Kidney epithelial cell (primary cell): ENCODE measurements around the gene MUCL3. TPM values are rescaled to one million over a fixed set of nuclear protein-coding genes. Genes with fewer than 3 reads are reported as not detected.
A peak's percentile ranks its signal among the peaks of the same experiment; 100 is the strongest.

Experiments used
- DNase-seq: peaks from one replicate; pipeline ENCODE4 v3.0.0-alpha.2; 2010; ENCODE audit warnings: low read depth
- H3K27me3 ChIP-seq: 2 replicates; pipeline ENCODE4 v1.6.0; 2011; ENCODE audit warnings: low read length; ENCODE audit not compliant: control insufficient read depth, insufficient read depth
- H3K36me3 ChIP-seq: 2 replicates; pipeline ENCODE4 v1.5.1; 2011; ENCODE audit warnings: low read length; ENCODE audit not compliant: control insufficient read depth, insufficient read depth
- H3K4me3 ChIP-seq: 2 replicates; pipeline ENCODE4 v1.5.1; 2011; ENCODE audit warnings: low read depth, mild to moderate bottlenecking, control low read depth, low read length
- CTCF ChIP-seq: IDR thresholded peaks from 2 replicates; pipeline ENCODE4 v1.5.1; 2011; ENCODE audit warnings: mild to moderate bottlenecking, moderate library complexity, low read length, control low read depth, inconsistent platforms; ENCODE audit not compliant: insufficient read depth, poor library complexity, severe bottlenecking
- total RNA-seq: library from RNA; depleted of rRNA; stranded (reverse); fragments of >200 nt; gene quantifications from 2 replicates; pipeline ENCODE4 v1.2.3, GENCODE V29; 2015

Gene MUCL3
- total RNA-seq, 1 donor from 2014 or later, result not detected

- H3K36me3 ChIP-seq, result no peaks in the 10 kb centered on the region
- no peaks in the 10 kb centered on the region for H3K27me3 ChIP-seq
- no peak overlapping the region for H3K4me3 ChIP-seq
- no peak for TF ChIP-seq CTCF
- DNase-seq, result no peak
Measured at GRCh38 chr6:30939473-30939872, 1.3 kb upstream of the MUCL3 start.

DNA sequence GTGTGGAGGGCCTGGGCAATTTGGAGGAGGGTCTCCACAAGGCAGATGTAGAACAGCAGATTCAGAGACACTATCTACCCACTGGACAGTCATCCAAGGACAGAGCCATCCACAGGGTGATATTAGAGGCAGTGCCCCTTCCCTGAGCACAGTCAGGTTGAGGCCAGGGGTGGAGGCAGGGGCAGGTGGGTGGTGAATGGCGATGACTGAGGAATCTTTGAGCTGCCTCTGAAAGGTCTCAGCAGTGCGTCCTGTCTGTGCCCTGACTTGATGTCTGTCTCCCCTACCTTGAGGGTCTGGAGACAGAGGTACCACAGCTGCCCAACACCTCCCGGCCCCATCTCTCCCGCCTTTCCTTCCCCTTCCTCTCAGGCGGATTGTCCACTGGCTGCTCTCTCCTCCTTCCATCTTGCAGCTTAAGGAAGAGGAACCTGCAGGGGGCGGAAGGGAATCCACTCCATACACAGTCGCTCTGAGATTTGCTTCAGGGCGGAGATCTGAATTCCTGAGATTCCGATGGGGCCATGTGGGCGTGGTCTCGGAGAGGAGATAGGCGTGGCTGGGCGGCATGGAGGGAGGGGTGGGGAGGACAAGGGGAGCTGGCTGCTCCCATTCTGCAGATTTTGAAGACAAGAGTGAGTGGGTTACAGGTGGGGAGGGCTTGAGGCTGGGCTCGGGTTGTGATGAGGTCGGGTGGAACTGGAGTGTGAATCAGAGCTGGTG lies 1.7 kb downstream of the MUCL3 start:
- Histone ChIP-seq H3K36me3 (no peaks in the 10 kb centered on the region), H3K4me3 (no peak overlapping the region), H3K27me3 (no peaks in the 10 kb centered on the region)
- DNase-seq, result peak; percentile 61
- peak; percentile 70 for TF ChIP-seq CTCF

DNA sequence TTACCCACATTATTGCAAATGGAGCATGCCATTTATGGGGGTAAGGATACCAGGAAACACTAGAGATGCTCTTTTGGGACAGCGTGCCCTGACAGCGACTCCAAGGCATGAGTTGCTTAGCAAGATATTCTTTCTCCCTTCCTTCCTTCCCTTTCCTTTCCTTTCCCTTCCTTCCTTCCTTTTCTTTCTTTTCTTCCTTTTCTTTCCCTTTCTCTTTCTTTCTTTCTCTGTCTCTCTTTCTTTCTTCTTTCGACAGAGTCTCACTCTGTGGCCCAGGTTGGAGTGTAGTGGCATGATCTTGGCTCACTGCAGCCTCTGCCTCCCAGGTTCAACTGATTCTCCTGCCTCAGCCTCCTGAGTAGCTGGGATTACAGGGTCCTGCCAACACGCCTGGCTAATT lies 3.3 kb downstream of the MUCL3 start:
- H3K36me3 ChIP-seq, result no peaks in the 10 kb centered on the region
- no peak for DNase-seq
- TF ChIP-seq CTCF, result no peak
- no peaks in the 10 kb centered on the region for H3K27me3 ChIP-seq
- H3K4me3 ChIP-seq, result no peak overlapping the region

- Histone ChIP-seq H3K4me3 (no peak overlapping the region), H3K36me3 (no peaks in the 10 kb centered on the region), H3K27me3 (no peaks in the 10 kb centered on the region)
- no peak for DNase-seq
- TF ChIP-seq CTCF, result no peak
Measured at GRCh38 chr6:30945281-30945680, 4.5 kb downstream of the MUCL3 start.

DNA sequence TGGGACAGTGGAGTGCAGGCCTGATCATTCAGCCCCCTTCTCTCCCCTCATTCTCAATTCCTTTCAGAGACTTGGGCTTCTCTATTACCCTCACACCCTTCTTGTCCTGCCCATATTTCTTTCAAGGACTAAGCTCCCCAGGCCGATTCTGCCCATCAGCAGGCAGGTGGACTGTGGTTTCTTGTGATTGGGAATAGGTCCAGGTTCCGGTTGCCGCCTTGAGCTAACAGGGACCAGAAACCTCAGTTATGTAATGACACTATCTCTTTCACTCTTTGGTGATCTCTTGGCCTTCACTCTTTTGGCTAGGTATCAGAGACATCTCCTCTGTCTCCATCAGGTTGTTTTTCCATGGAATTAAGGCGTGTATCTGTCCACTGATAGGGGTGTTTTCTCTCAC lies 6.5 kb downstream of the MUCL3 start:
- DNase-seq, result no peak
- no peak for TF ChIP-seq CTCF
- H3K4me3 ChIP-seq, result no peak overlapping the region
- no peaks in the 10 kb centered on the region for H3K36me3 ChIP-seq
- H3K27me3 ChIP-seq, result no peaks in the 10 kb centered on the region

- H3K4me3 ChIP-seq, result no peak overlapping the region
- DNase-seq, result no peak
- no peaks in the 10 kb centered on the region for H3K27me3 ChIP-seq
- no peak for TF ChIP-seq CTCF
- no peaks in the 10 kb centered on the region for H3K36me3 ChIP-seq
Measured at GRCh38 chr6:30948811-30949210, 8.0 kb downstream of the MUCL3 start.
